Renal pelvis (tissue), 12 donors: ENCODE measurements around the gene PRR23A. TPM values are rescaled to one million over a fixed set of nuclear protein-coding genes. Genes with fewer than 3 reads are reported as not detected.
"Not testable (repeated sequence)": the region's sequence is repeated elsewhere in the genome, so short reads cannot be mapped to it uniquely, and the experiment has no call there.

ENCODE experiments used
- DNase-seq: peaks from one replicate; pipeline ENCODE4 v3.0.0-alpha.2; 2013
- long read RNA-seq, 16 experiments: transcript quantifications; one replicate each; lab custom pipeline, GENCODE V29; 2026
- polyA plus RNA-seq, 3 donors: library from polyadenylated mRNA; unstranded; fragments of 120-200 nt; gene quantifications; one replicate each; pipeline ENCODE4 v1.2.1, GENCODE V29; 2013; ENCODE audit not compliant: insufficient read length in 3 of 3

The PRR23A gene
- not detected for polyA plus RNA-seq
- long read RNA-seq, donor 1, result 0 reads
- long read RNA-seq, donor 2, result 0 reads
- long read RNA-seq, donor 3, result 0 reads
- long read RNA-seq, donor 4, result 0 reads
- long read RNA-seq, donor 5, partial matches to known transcripts, result 0 of 1 reads
- long read RNA-seq, donor 5, other reads (novel, unspliced or antisense), result 0 of 1 reads
- long read RNA-seq, donor 6, result 0 reads
- long read RNA-seq, donor 7, result 0 reads
- long read RNA-seq, donor 8, result 0 reads
- long read RNA-seq, donor 9, result 0 reads
- long read RNA-seq, donor 10, result 0 reads
- long read RNA-seq, donor 11, result 0 reads
- long read RNA-seq, donor 12, result 0 reads
- long read RNA-seq, donor 13, result 0 reads
- long read RNA-seq, donor 14, result 0 reads
- long read RNA-seq, donor 15, result 0 reads
- long read RNA-seq, donor 16, result 0 reads

GRCh38 chr3:139006051-139006716, at the start of gene PRR23A:
Gene PRR23A, minus strand, starts transcription at chr3:139006268. Its CDS starts 0 bp downstream, at chr3:139006268.
- no peak for DNase-seq

GRCh38 chr3:139052802-139053600, 46.9 kb upstream of the PRR23A start:
- no peak for DNase-seq

GRCh38 chr3:139044366-139045210, 38.5 kb upstream of the PRR23A start, which contains the start of gene PRR23C:
Gene PRR23C, minus strand, starts transcription at chr3:139044892. Its CDS starts 272 bp downstream, at chr3:139044620.
- DNase-seq, result no peak

- no peak for DNase-seq
These were observed 37.7 kb upstream of the PRR23A start for GRCh38 chr3:139043554-139044365.

GRCh38 chr3:139037478-139037877, 31.4 kb upstream of the PRR23A start:
- no peak for DNase-seq

GRCh38 chr3:139032326-139033002, 26.4 kb upstream of the PRR23A start:
- DNase-seq, result no peak

- not testable (repeated sequence) for DNase-seq
These were observed 24.5 kb upstream of the PRR23A start for GRCh38 chr3:139030576-139030975.

- no peak for DNase-seq
These were observed 18.9 kb upstream of the PRR23A start for GRCh38 chr3:139024968-139025367.

- no peak for DNase-seq
These were observed 14.8 kb upstream of the PRR23A start, which contains the start of gene PRR23B for GRCh38 chr3:139020868-139021234. Gene PRR23B, minus strand, starts transcription at chr3:139020926. Its CDS starts 265 bp downstream, at chr3:139020661.

GRCh38 chr3:139020036-139020867, 14.2 kb upstream of the PRR23A start:
- no peak for DNase-seq

GRCh38 chr3:139016430-139017048, 10.5 kb upstream of the PRR23A start:
- no peak for DNase-seq

- no peak for DNase-seq
These were observed 593 bp downstream of the PRR23A start for GRCh38 chr3:139005356-139005993.

- DNase-seq, result no peak
These were observed 10.4 kb downstream of the PRR23A start for GRCh38 chr3:138995706-138996105.

GRCh38 chr3:138987181-138987580, 18.9 kb downstream of the PRR23A start:
- no peak for DNase-seq

GRCh38 chr3:138985932-138986331, 20.1 kb downstream of the PRR23A start:
- DNase-seq, result peak; percentile 37

GRCh38 chr3:138984816-138985215, 21.3 kb downstream of the PRR23A start:
- DNase-seq, result no peak

GRCh38 chr3:138976047-138976446, 30.0 kb downstream of the PRR23A start:
- DNase-seq, result no peak

- DNase-seq, result no peak
These were observed 30.7 kb downstream of the PRR23A start for GRCh38 chr3:138975351-138975750.
